Upper lobe of left lung (tissue), 6 donors: Measurements from ENCODE around the gene RETN. TPM values are rescaled to one million over a fixed set of nuclear protein-coding genes. Genes with fewer than 3 reads are reported as not detected.

Experiments
- ATAC-seq, 2 donors: fragments of 200-7000 bp; cut with Tn5 transposase; one replicate each; pipeline ENCODE4 v1.9.1; 2022; ENCODE audit warnings: mild to moderate bottlenecking in 2 of 2, moderate library complexity in 2 of 2; ENCODE audit not compliant: low FRiP score in 2 of 2
- DNase-seq, 2 donors: peaks; one replicate each; pipeline ENCODE4 v3.0.0-alpha.2; 2019 to 2020
- H3K27ac ChIP-seq, 4 donors: fragments of 200-600 bp; sonication (generic); one replicate each; pipeline ENCODE4 v1.5.1; 2016 to 2019
- H3K27me3 ChIP-seq, 4 donors: fragments of 200-600 bp; sonication (generic); one replicate each; pipeline ENCODE4 v1.5.1; 2017 to 2019
- H3K36me3 ChIP-seq, 4 donors: fragments of 200-600 bp; sonication (generic); one replicate each; pipeline ENCODE4 v1.5.1; 2016 to 2019
- H3K4me1 ChIP-seq, 4 donors: fragments of 200-600 bp; sonication (generic); one replicate each; pipeline ENCODE4 v1.5.1; 2018 to 2019
- H3K4me3 ChIP-seq, 4 donors: fragments of 200-600 bp; sonication (generic); one replicate each; pipeline ENCODE4 v1.5.1; 2017 to 2019; ENCODE audit warnings: mild to moderate bottlenecking in 2 of 4, moderate library complexity in 1 of 4
- H3K9me3 ChIP-seq, 4 donors: fragments of 200-600 bp; sonication (generic); one replicate each; pipeline ENCODE4 v1.5.1; 2018 to 2019
- CTCF ChIP-seq, 6 experiments: fragments of 450-650 bp in 4 of 6; fragments of 200-600 bp in 2 of 6; sonication (generic) in 2 of 6; IDR thresholded peaks; one replicate each; pipeline ENCODE4 v1.5.1; 2016 to 2019; ENCODE audit warnings: antibody characterized with exemption in 6 of 6
- EP300 ChIP-seq, 4 donors: sonication (generic); formaldehyde crosslinking; IDR thresholded peaks; one replicate each; pipeline ENCODE4 v1.5.1; 2017; ENCODE audit warnings: antibody characterized with exemption in 4 of 4, control low read depth in 2 of 4
- POLR2A ChIP-seq, 4 donors: fragments of 450-650 bp; IDR thresholded peaks; one replicate each; pipeline ENCODE4 v1.5.1; 2016 to 2017; ENCODE audit warnings: antibody characterized with exemption in 4 of 4, mild to moderate bottlenecking in 2 of 4
- POLR2AphosphoS5 ChIP-seq, 2 donors: sonication (generic); formaldehyde crosslinking; IDR thresholded peaks; one replicate each; pipeline ENCODE4 v1.5.1; 2017; ENCODE audit warnings: antibody characterized with exemption in 2 of 2
- WGBS, 2 donors: methylation state at CpG; one replicate each; pipeline ENCODE4 v1.1.5; 2017 to 2018; 5-methylcytosine and 5-hydroxymethylcytosine counted together
- total RNA-seq, 6 donors: library from RNA; depleted of rRNA in 4 of 6; stranded (reverse); fragments of >200 nt in 4 of 6; gene quantifications; one replicate each; pipeline versions ENCODE4 v1.1.0 to v1.2.1, GENCODE V29; 2016 to 2021
- donor health status: DM: no; HTN: no; CAD: no; lungs with moderate emphysema.
- donor health status: DM: no; HTN: yes; CAD: no; lungs with severe emphysema.

Gene RETN
- total RNA-seq, 6 donors from 2014 or later: 2.5 to 59.2 (median 13.8) TPM

GRCh38 chr19:7682175-7682855 lies 13.5 kb downstream of the RETN start:
- H3K27ac ChIP-seq: peak overlapping the region in 3 of 4 donors; percentile 88 to 97 (median 92)
- no peak for TF ChIP-seq EP300 (IDR thresholded peaks at IDR 0.05)
- TF ChIP-seq CTCF (IDR thresholded peaks at IDR 0.05): peak in 1 of 6 experiments; percentile 49
- no peak for TF ChIP-seq POLR2A (IDR thresholded peaks at IDR 0.05)
- TF ChIP-seq POLR2AphosphoS5 (IDR thresholded peaks at IDR 0.05): no peak
- H3K4me1 ChIP-seq: peaks cover 12 to 31% (median 21%) of the 10 kb centered on the region in 4 donors
- H3K36me3 ChIP-seq: peaks cover 0 to 33% (median 21%) of the 10 kb centered on the region in 4 donors
- H3K9me3 ChIP-seq: no peaks in the 10 kb centered on the region
- WGBS, 2 donors: 90 to 91% methylated on average over 62 to 74 of the region's 74 CpGs
- H3K27me3 ChIP-seq: no peaks in the 10 kb centered on the region
- peak overlapping the region in 3 of 4 donors; percentile 72 to 98 (median 91) for H3K4me3 ChIP-seq
- peak in 1 of 2 donors; percentile 88 for DNase-seq
- no peak for ATAC-seq

- Histone ChIP-seq H3K27me3 (no peaks in the 10 kb centered on the region), H3K36me3 (peaks cover 0 to 33% (median 21%) of the 10 kb centered on the region in 4 donors), H3K27ac (no peak overlapping the region), H3K4me3 (no peak overlapping the region), H3K4me1 (peaks cover 6 to 20% (median 12%) of the 10 kb centered on the region in 4 donors), H3K9me3 (no peaks in the 10 kb centered on the region)
- peak in 1 of 2 donors; percentile 45 for DNase-seq
- TF ChIP-seq POLR2A (IDR thresholded peaks at IDR 0.05) (no peak), CTCF (IDR thresholded peaks at IDR 0.05) (no peak), EP300 (IDR thresholded peaks at IDR 0.05) (no peak), POLR2AphosphoS5 (IDR thresholded peaks at IDR 0.05) (no peak)
- WGBS, 2 donors: 61 to 71% methylated on average over 19 of the region's 19 CpGs
- ATAC-seq: no peak
These were observed 16.9 kb downstream of the RETN start for GRCh38 chr19:7685546-7686445.

GRCh38 chr19:7687177-7687576 lies 18.3 kb downstream of the RETN start:
- H3K4me3 ChIP-seq: no peak overlapping the region
- no peak overlapping the region for H3K27ac ChIP-seq
- DNase-seq (peak in 1 of 2 donors; percentile 54), ATAC-seq (peak in 1 of 2 donors; percentile 12)
- TF ChIP-seq CTCF (IDR thresholded peaks at IDR 0.05): no peak
- TF ChIP-seq POLR2A (IDR thresholded peaks at IDR 0.05): no peak
- no peak for TF ChIP-seq EP300 (IDR thresholded peaks at IDR 0.05)
- TF ChIP-seq POLR2AphosphoS5 (IDR thresholded peaks at IDR 0.05): no peak
- H3K9me3 ChIP-seq: no peaks in the 10 kb centered on the region
- peaks cover 0 to 9% (median 4%) of the 10 kb centered on the region in 4 donors for H3K4me1 ChIP-seq
- H3K27me3 ChIP-seq: no peaks in the 10 kb centered on the region
- H3K36me3 ChIP-seq: peaks cover 0 to 31% (median 20%) of the 10 kb centered on the region in 4 donors
- WGBS, 2 donors: 86 to 94% methylated on average over 9 to 11 of the region's 12 CpGs

- no peak overlapping the region for H3K4me3 ChIP-seq
- ATAC-seq: no peak
- H3K36me3 ChIP-seq: peaks cover 0 to 11% (median 6%) of the 10 kb centered on the region in 4 donors
- H3K27ac ChIP-seq: no peak overlapping the region
- no peak for TF ChIP-seq CTCF (IDR thresholded peaks at IDR 0.05)
- no peak for TF ChIP-seq POLR2A (IDR thresholded peaks at IDR 0.05)
- no peak for TF ChIP-seq EP300 (IDR thresholded peaks at IDR 0.05)
- TF ChIP-seq POLR2AphosphoS5 (IDR thresholded peaks at IDR 0.05): no peak
- 37 to 44% methylated on average over 17 to 23 of the region's 23 CpGs for WGBS, 2 donors
- H3K9me3 ChIP-seq: no peaks in the 10 kb centered on the region
- DNase-seq: peak in 1 of 2 donors; percentile 71
- no peaks in the 10 kb centered on the region for H3K27me3 ChIP-seq
- H3K4me1 ChIP-seq: no peaks in the 10 kb centered on the region
These were observed 20.3 kb downstream of the RETN start for GRCh38 chr19:7689165-7689564.
